GM18511 (cell line): ENCODE data around the gene RSF1.

ENCODE experiments used
- ATAC-seq: cut with Tn5 transposase; IDR thresholded peaks from one replicate; pipeline ENCODE4 v1.9.1; 2021; ENCODE audit warnings: mild to moderate bottlenecking, moderate library complexity; ENCODE audit not compliant: unreplicated experiment

The RSF1 gene

DNA sequence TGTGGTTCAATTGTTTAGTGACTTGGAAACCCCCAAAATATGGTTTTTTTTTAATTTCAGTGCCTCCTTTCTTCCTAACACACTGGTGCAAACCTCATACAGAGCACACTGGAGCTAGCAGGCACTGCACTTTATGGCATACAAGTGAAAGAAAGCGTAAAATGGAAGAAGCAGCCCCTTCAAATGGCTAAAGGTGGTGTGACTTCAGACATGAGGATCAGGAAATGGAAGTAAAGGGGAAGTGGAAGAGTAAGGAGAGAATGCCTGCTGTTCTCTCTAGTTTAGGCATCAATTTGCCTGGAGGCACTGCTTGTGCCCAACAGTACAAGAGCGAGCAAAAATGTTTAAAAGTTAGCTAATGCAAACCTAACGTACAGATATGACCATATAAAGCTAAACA, 5.7 kb downstream of the RSF1 start:
- no peak for ATAC-seq

DNA sequence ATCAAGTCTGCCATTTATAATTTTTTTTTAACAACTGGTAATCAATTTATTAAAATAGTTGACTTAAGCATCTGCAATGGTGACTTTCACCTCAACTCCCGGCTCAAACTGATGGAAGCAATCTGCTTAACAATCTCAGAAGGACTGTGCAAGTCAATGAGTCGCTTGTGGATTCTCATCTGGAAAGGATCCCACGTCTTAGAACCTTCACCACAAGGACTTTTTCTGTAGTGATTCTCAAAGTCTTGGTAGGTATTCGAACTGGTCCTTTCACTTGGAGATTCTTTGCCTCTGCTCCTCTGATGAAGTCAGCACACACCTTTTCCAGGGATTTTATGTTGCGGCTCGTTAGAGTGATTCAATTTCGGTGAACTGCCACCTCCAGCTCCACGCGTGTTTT, 7.3 kb downstream of the RSF1 start:
- ATAC-seq: no peak

- no peak for ATAC-seq
Observed at GRCh38 chr11:77806993-77807392, 13.5 kb downstream of the RSF1 start.

DNA sequence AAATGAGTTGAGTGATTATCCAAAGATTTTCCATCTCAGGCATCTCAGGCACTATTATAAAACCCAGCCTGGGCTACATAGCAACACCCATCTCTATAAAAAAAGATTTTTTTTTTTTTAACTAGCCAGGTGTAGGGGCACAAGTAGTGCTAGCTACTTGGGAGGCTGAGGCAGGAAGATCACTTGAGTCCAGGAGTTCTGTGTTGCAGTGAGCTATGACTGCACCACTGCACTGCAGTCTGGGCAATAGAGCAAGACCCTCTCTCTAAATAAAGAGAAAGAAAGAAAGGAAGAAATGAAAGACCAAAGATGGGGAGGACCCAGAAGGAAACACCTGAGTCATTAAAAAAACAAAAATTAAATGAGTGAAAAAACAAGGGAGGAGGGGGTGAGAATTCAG, 14.1 kb downstream of the RSF1 start:
- ATAC-seq: no peak

DNA sequence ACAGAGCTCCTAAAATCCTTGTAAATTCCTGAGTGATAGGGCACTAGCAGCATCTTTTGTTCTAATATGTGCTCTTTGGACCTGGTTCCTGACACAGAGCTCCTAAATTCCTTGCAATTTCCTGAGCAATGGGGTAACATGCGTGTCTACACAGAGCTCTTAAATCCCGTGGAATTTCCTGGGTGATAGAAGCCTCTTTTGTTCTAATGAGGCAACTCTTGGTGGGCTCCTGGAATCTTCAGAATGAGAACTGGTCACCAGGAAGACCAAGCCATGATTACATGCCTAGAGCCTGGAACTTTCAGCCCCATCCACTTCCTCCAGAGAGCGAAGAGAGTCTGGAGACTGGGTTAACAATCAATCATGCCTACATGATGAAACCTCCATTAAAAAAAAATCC, 19.0 kb downstream of the RSF1 start:
- ATAC-seq: no peak

DNA sequence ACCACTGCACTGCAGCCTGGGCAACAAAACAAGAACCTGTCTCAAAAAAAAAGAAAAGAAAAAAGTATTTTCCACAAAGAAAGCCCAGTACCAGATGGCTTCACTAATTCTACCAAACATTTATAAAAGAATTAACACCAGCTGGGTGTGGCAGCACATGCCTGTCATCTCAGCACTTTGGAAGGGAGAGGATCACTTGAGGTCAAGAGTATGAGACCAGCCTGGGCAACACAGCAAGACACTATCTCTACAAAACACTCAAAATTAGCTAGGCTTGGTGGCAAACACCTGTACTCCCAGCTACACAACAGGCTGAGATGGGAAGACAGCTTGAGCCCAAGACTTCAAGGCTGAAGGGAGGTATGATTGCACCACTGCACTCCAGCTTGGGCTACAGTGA, 20.1 kb downstream of the RSF1 start:
- ATAC-seq: no peak

DNA sequence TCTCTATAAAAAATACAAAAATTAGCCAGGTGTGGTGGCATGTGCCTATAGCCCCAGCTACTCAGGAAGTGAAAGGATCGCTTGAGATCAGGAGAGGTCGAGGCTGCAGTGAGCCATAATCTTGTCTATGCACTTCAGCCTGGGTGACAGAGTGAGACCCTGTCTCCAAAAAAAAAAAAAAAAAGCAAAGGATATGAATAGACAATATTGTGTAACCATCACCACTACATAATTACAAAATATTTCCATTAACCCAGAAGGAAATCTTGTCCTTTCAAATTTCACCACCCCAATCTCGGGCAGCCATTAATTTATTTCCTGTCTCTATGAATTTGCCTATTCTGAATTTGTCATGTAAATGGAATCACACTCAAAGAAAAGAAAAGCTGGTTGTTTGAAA, 21.2 kb downstream of the RSF1 start:
- ATAC-seq: no peak

DNA sequence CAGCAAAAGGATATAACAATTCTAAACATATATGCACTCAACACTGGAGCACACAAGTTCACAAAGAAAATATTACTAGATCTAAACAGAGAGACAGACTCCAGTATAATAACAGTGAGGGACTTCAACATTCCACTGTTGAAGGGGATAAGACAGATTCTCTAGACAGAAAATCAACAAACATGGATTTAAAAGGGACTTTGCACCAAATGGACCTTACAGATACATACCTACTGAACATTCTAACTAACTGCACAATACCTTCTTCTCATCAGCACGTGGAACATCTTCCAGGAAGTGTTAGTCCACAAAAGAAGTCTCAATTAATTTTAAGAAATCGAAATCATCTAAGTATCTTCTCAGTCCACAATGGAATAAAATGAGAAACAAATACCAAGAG, 26.6 kb downstream of the RSF1 start:
- no peak for ATAC-seq

DNA sequence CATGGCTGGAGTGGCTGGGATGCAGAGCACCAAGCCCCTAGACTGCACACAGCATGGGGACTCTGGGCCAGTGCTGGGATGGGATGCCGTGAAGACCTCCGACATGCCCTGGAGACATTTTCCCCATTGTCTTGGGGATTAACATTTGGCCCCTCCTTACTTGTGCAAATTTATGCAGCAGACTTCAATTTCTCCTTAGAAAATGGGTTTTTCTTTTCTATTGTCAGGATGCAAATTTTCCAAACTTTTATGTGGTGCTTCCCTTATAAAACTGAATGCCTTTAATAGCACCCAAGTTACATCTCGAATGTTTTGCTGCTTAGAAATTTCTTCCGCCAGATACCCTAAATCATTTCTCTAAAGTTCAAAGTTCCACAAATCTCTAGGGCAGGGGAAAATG, 29.2 kb downstream of the RSF1 start:
- ATAC-seq: no peak

DNA sequence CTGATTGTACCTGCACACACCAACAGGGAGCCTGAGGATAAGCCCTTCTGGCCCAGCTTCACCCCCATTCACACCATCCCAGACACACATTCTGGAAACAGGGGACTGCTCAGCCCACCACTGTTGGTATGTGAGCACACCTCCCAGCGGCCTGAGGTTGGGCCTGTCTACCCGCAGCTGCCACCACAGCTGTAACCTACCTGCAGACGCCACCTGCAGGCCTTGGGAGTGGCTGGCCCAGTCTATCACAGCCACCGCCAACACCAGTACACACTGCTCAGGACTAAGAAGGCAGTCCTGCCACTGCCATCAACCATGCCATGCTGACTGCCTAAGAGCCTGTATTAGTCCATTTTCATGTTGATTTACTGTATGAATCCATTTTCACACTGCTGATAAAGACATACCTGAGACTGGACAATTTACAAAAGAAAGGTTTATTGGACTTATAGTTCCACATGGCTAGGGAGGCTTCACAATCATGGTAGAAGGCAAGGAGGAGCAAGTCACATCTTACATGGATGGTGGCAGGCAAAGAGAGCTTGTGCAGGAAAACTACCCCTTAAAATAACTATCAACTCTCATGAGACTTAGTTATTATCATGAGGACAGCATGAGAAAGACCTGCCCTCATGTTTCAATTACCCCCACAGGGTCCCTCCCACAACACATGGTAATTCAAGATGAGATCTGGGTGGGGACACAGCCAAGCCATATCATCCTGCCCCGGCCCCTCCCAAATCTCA, 30.6 kb downstream of the RSF1 start:
- no peak for ATAC-seq

GRCh38 chr11:77789061-77789730, 31.3 kb downstream of the RSF1 start:
- no peak for ATAC-seq

DNA sequence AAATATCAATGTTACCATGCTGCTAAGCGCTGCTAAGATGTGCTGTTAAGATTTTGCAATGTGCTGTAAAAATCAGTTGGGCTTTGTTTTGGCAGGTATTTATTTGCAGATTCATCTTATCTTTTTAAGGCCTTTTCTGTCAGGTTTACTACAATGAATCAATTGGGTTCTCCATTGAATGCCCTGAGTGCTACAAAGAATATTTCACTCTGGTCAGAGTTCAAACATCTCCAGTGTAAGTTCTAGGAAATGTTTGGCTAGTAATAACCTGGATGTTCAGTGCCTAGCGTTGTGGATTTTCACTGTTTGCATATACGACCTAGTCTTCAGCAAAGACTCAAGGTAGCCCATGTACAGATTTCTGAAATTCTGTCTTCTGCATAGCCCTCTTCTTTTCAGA, 36.0 kb downstream of the RSF1 start:
- no peak for ATAC-seq

DNA sequence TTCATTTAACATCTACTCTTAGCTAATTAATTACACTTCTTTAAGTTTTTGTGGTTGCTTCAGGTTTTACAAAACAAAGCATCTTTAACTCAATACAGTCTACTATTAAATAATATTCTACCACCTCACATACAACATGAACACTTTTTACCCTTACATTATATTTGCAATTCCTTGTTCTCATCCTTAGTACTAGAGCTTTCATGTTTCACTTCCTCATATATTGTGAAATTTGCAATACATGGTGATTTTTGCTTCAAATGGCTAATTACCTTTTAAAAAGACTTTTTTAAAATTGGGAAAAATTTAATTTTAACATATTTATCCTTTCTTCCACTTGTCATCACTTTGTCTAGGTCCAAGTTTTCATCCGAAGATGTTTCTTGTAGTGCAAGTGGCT, 37.5 kb downstream of the RSF1 start:
- ATAC-seq: no peak

GRCh38 chr11:77779935-77780334, 40.6 kb downstream of the RSF1 start:
- ATAC-seq: no peak

GRCh38 chr11:77778549-77778948, 42.0 kb downstream of the RSF1 start:
- ATAC-seq: no peak

DNA sequence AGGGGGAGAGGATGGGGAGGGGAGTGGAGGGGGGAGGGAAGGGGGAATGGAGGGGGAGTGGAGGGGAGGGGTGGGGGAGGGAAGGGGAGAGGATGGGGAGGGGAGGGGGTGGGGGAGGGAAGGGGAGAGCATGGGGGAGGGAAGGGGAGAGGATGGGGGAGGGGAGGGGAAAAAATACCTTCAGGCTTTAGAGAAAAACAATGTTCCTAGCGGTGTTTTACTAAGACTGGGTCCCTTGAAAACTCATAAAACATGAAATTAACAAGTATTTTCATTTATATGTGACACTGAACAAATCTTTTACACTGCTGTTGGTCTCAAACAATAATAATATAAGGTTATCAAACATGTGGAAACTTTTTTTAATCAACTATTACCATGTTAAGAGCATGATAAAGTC, 42.4 kb downstream of the RSF1 start:
- ATAC-seq: no peak

DNA sequence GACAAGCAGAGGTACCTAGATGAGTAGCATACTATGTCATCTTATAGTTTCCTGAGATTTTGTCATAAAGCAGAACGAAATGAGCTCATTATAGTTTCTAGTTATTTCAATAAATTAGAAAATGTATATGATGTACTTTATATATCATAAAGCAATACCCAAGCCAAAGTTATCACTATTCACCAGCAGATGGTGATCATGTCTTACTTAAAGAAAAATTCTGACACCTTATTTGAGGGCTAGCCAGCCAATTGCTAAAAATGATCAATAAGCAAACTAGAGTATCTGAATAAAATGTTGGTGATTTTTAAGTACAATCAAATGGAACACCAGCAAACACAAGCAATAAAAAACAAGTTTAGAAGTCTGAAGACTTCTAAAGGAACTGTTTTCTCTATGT, 44.1 kb downstream of the RSF1 start:
- ATAC-seq: no peak

GRCh38 chr11:77775936-77776335, 44.6 kb downstream of the RSF1 start:
- no peak for ATAC-seq

DNA sequence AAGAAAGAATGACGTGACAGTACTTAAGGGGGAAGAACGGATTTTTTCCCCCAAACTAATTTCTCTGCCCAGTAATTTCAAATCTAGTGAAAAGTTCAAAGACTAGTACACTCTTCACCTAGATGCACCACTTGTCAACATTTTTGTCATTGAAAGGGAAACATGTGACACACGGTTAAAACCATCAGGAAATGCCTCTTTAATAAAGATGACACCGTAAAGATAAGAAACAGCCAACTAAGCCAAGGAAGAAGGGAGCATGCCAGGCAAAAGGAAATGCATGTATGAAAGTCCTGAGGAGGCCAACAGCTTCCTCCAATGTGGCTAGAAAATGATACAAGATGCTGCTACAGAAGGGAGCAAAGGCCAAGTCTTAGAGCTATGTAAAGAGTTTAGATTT, 49.4 kb downstream of the RSF1 start:
- no peak for ATAC-seq

- no peak for ATAC-seq
Observed at GRCh38 chr11:77770629-77771028, 49.9 kb downstream of the RSF1 start.

DNA sequence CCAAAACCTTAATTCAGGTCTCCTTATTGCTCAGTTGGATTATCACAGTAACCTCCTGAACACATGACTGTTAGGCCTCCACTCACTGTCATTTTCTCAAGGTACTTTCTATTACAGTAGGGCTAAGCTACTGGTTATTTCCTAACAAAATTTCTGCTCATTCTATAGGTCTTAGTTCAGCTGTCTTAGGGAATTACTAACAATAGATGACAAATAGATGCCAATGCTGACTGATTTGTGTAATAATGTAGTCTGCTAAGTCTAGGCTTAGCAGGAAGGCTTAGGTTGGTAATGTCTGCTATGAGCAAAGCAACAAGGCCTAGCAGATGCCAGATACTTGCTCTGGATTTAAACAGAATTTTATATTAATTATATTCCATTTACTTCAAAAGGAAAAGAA, 58.1 kb downstream of the RSF1 start:
- ATAC-seq: no peak

GRCh38 chr11:77761491-77761890, 59.0 kb downstream of the RSF1 start:
- ATAC-seq: no peak

DNA sequence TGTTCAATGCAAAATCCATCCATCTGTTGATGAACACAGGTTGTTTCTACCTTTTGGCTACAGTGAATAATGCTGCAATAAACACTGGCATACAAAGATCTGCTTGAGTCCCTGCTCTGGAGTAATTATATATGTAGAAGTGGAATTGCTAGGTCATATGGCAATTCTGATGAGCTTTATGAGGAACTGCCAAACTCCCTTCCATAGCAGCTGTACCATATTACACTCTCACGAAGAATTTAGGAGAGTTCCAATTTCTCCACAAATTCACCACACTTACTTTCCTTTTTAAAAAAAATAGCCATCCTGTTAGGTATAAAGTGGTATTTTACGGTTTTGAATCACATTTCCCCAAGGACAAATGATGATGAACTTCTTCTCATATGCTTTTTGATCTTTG, 62.2 kb downstream of the RSF1 start:
- no peak for ATAC-seq
